Measurements from ENCODE around the gene RAB20. TPM values are rescaled to one million over a fixed set of nuclear protein-coding genes. Genes with fewer than 3 reads are reported as not detected.
"Not testable (repeated sequence)": the region's sequence is repeated elsewhere in the genome, so short reads cannot be mapped to it uniquely, and the experiment has no call there.

RAB20 gene
- total RNA-seq, 1 donor from 2014 or later = 8.2 TPM

DNA sequence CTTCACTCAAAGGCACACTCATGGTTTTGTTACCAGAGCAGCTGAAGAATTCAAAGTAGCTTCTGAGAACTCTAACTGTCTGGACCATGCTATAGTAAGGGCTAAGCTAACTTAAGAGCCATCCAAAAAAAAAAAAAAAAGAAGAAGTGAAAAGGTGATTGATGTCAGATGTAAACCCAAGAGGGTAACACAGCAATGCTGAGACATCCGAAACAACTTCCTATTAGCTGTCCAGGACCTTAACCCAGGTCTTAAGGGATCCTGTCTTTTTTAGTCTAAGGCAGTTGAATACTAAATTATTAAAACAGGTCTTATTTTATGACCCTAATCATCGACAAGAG lies 11.2 kb upstream of the RAB20 start:
- H3K27me3 ChIP-seq (ENCODE audit: control insufficient read depth, insufficient read depth, low read length) = peaks cover 8% of the 10 kb centered on the region
- TF ChIP-seq, protein P1, sequence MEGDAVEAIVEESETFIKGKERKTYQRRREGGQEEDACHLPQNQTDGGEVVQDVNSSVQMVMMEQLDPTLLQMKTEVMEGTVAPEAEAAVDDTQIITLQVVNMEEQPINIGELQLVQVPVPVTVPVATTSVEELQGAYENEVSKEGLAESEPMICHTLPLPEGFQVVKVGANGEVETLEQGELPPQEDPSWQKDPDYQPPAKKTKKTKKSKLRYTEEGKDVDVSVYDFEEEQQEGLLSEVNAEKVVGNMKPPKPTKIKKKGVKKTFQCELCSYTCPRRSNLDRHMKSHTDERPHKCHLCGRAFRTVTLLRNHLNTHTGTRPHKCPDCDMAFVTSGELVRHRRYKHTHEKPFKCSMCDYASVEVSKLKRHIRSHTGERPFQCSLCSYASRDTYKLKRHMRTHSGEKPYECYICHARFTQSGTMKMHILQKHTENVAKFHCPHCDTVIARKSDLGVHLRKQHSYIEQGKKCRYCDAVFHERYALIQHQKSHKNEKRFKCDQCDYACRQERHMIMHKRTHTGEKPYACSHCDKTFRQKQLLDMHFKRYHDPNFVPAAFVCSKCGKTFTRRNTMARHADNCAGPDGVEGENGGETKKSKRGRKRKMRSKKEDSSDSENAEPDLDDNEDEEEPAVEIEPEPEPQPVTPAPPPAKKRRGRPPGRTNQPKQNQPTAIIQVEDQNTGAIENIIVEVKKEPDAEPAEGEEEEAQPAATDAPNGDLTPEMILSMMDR (IDR thresholded peaks at IDR 0.05; ENCODE audit: insufficient read depth, low read length, severe bottlenecking) = no peak
- FAIRE-seq (no peak), DNase-seq (ENCODE audit: low read depth) (no peak)
- no peak overlapping the region for H3K4me3 ChIP-seq (ENCODE audit: low read depth, low read length)
- no peaks in the 10 kb centered on the region for H3K36me3 ChIP-seq (ENCODE audit: control insufficient read depth, insufficient read depth, low read length)

- TF ChIP-seq, protein P1 (IDR thresholded peaks at IDR 0.05; ENCODE audit: insufficient read depth, low read length, severe bottlenecking) = no peak
- FAIRE-seq (peak; percentile 18), DNase-seq (ENCODE audit: low read depth) (no peak)
- no peaks in the 10 kb centered on the region for H3K36me3 ChIP-seq (ENCODE audit: control insufficient read depth, insufficient read depth, low read length)
- H3K4me3 ChIP-seq (ENCODE audit: low read depth, low read length) = no peak overlapping the region
- H3K27me3 ChIP-seq (ENCODE audit: control insufficient read depth, insufficient read depth, low read length) = peaks cover 8% of the 10 kb centered on the region
Observed at GRCh38 chr13:110571896-110572777, 10.6 kb upstream of the RAB20 start.

GRCh38 chr13:110570886-110571285 lies 9.4 kb upstream of the RAB20 start:
- H3K36me3 ChIP-seq (ENCODE audit: control insufficient read depth, insufficient read depth, low read length) = no peaks in the 10 kb centered on the region
- peaks cover 8% of the 10 kb centered on the region for H3K27me3 ChIP-seq (ENCODE audit: control insufficient read depth, insufficient read depth, low read length)
- DNase-seq (ENCODE audit: low read depth) = no peak
- no peak for FAIRE-seq
- TF ChIP-seq, protein P1 (IDR thresholded peaks at IDR 0.05; ENCODE audit: insufficient read depth, low read length, severe bottlenecking) = no peak
- no peak overlapping the region for H3K4me3 ChIP-seq (ENCODE audit: low read depth, low read length)

- not testable (repeated sequence) for H3K27me3 ChIP-seq (ENCODE audit: control insufficient read depth, insufficient read depth, low read length); H3K36me3 ChIP-seq (ENCODE audit: control insufficient read depth, insufficient read depth, low read length); FAIRE-seq
Observed at GRCh38 chr13:110569962-110570361, 8.4 kb upstream of the RAB20 start.

GRCh38 chr13:110568612-110569011 lies 7.1 kb upstream of the RAB20 start:
- TF ChIP-seq, protein P1 (IDR thresholded peaks at IDR 0.05; ENCODE audit: insufficient read depth, low read length, severe bottlenecking) = no peak
- Histone ChIP-seq H3K27me3 (ENCODE audit: control insufficient read depth, insufficient read depth, low read length) (peaks cover 2% of the 10 kb centered on the region), H3K36me3 (ENCODE audit: control insufficient read depth, insufficient read depth, low read length) (no peaks in the 10 kb centered on the region), H3K4me3 (ENCODE audit: low read depth, low read length) (no peak overlapping the region)
- FAIRE-seq (no peak), DNase-seq (ENCODE audit: low read depth) (no peak)

More at GRCh38 chr13:110569962-110570361, 8.4 kb upstream of the RAB20 start:
- not testable (repeated sequence) for DNase-seq (ENCODE audit: low read depth); H3K4me3 ChIP-seq (ENCODE audit: low read depth, low read length)

- Histone ChIP-seq H3K36me3 (ENCODE audit: control insufficient read depth, insufficient read depth, low read length) (no peaks in the 10 kb centered on the region), H3K27me3 (ENCODE audit: control insufficient read depth, insufficient read depth, low read length) (no peaks in the 10 kb centered on the region), H3K4me3 (ENCODE audit: low read depth, low read length) (no peak overlapping the region)
- DNase-seq (ENCODE audit: low read depth) = no peak
- FAIRE-seq = no peak
- TF ChIP-seq, protein P1 (IDR thresholded peaks at IDR 0.05; ENCODE audit: insufficient read depth, low read length, severe bottlenecking) = no peak
Observed at GRCh38 chr13:110566171-110566570, 4.6 kb upstream of the RAB20 start.
